Measurements from ENCODE around the gene LARGE2. TPM values are rescaled to one million over a fixed set of nuclear protein-coding genes. Genes with fewer than 3 reads are reported as not detected.

The LARGE2 gene
- total RNA-seq, 1 donor from 2014 or later, result 5.0 TPM

- no peak for ATAC-seq
- TF ChIP-seq CTCF (IDR thresholded peaks at IDR 0.05), result no peak
- intact Hi-C loops (cut with DNase I), result no loop called here
- H3K4me3 ChIP-seq, result no peak overlapping the region
- peaks cover 11% of the 10 kb centered on the region for H3K36me3 ChIP-seq
- H3K9me3 ChIP-seq, result no peaks in the 10 kb centered on the region
- H3K27me3 ChIP-seq (ENCODE audit: low read depth), result peaks cover 17% of the 10 kb centered on the region
- no peak for DNase-seq
- H3K4me1 ChIP-seq, result peaks cover 26% of the 10 kb centered on the region
- H3K27ac ChIP-seq, result no peak overlapping the region
Observed at GRCh38 chr11:45927332-45927683, 4.9 kb downstream of the LARGE2 start.

DNA sequence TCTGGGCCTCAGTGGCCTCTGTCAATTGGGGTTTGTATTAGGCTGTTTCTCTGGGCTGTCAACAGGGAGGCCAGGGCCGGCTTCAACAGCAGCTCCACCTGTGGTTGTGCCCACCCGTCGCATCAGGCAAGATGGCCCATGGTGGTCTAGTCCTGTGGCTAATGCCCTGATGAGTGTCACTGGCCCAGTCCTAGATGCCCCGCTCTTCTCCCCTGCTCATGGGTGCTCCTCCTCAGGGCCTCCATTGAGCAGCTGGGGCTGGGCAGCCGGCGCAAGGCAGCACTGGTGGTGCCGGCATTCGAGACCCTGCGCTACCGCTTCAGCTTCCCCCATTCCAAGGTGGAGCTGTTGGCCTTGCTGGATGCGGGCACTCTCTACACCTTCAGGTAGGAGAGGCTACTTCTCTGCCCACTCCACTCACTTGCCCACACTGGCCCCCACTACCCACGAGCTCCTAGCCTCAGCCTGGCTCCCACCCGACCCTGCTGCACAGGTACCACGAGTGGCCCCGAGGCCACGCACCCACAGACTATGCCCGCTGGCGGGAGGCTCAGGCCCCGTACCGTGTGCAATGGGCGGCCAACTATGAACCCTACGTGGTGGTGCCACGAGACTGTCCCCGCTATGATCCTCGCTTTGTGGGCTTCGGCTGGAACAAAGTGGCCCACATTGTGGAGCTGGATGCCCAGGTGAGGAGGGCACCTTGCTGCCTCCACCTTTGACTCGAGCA is 5.4 kb downstream of the LARGE2 start:
- no peak for TF ChIP-seq CTCF (IDR thresholded peaks at IDR 0.05)
- Histone ChIP-seq H3K27me3 (ENCODE audit: low read depth) (peaks cover 12% of the 10 kb centered on the region), H3K4me1 (peaks cover 23% of the 10 kb centered on the region), H3K36me3 (peaks cover 14% of the 10 kb centered on the region), H3K9me3 (no peaks in the 10 kb centered on the region), H3K4me3 (no peak overlapping the region), H3K27ac (no peak overlapping the region)
- intact Hi-C loops (cut with DNase I), result no loop called here
- DNase-seq (no peak), ATAC-seq (no peak)

DNA sequence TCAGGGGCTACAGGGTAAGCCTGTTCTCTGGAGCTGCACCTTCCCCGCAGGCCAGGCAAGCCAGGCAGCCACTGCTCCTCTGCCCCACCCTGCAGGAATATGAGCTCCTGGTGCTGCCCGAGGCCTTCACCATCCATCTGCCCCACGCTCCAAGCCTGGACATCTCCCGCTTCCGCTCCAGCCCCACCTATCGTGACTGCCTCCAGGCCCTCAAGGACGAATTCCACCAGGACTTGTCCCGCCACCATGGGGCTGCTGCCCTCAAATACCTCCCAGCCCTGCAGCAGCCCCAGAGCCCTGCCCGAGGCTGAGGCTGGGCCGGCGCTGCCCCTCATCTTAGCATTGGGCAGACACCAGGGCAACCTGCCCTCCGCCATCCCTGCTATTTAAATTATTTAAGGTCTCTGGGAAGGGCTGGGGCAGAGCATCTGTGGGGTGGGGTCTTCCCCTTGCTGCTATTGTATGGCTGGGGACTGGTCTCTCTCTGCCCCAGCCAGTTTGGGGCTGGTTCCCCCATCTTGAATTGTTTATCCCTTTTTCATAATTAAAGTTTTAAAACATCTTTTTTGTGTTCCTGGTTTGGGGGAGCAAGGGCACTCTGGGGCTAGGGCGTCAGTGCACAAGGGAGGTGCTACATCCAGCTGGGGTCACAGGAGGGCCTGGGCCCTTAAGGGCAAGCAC is 6.2 kb downstream of the LARGE2 start:
- H3K36me3 ChIP-seq, result peaks cover 22% of the 10 kb centered on the region
- intact Hi-C loops (cut with DNase I), result no loop called here
- DNase-seq, result no peak

DNA sequence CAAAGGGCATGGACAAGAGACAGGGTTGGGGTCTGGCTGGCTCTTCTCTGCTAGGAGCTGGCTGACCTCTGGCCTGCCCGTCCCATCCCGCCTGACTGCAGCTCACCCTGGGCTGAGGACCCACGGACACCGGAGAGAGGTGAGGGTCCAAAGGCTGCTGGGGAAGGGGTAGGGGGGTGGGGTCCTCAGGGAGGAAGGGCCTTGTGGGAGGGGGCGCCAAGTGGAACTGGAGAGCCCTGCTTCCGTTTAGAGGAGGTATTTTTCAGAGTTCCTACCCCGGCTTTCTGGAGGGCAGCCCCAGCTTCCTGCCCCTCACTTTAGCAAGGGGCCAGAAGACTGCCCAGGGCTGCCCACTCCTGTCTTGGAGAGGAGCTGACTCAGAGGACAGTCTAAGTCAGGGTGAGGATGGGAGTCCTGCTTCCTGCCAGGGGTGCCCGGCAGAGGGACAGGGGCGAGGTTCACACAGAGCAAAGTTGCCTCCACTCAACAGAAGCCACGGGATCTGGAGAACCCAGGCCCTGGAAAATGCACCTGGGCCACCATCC is 7.1 kb downstream of the LARGE2 start:
- intact Hi-C loops (cut with DNase I), result no loop called here
- Histone ChIP-seq H3K4me1 (peaks cover 18% of the 10 kb centered on the region), H3K9me3 (no peaks in the 10 kb centered on the region), H3K27me3 (ENCODE audit: low read depth) (peaks cover 5% of the 10 kb centered on the region), H3K4me3 (no peak overlapping the region), H3K36me3 (peaks cover 31% of the 10 kb centered on the region), H3K27ac (peak overlapping the region; percentile 41)
- TF ChIP-seq CTCF (IDR thresholded peaks at IDR 0.05), result no peak
- peak; percentile 18 to 20 for ATAC-seq
- DNase-seq, result no peak

More for the DNA sequence above, 6.2 kb downstream of the LARGE2 start:
- H3K27ac ChIP-seq, result no peak overlapping the region
- H3K4me1 ChIP-seq, result peaks cover 18% of the 10 kb centered on the region
- H3K9me3 ChIP-seq, result no peaks in the 10 kb centered on the region
- ATAC-seq, result no peak
- peaks cover 5% of the 10 kb centered on the region for H3K27me3 ChIP-seq (ENCODE audit: low read depth)
- H3K4me3 ChIP-seq, result no peak overlapping the region
- TF ChIP-seq CTCF (IDR thresholded peaks at IDR 0.05), result no peak

DNA sequence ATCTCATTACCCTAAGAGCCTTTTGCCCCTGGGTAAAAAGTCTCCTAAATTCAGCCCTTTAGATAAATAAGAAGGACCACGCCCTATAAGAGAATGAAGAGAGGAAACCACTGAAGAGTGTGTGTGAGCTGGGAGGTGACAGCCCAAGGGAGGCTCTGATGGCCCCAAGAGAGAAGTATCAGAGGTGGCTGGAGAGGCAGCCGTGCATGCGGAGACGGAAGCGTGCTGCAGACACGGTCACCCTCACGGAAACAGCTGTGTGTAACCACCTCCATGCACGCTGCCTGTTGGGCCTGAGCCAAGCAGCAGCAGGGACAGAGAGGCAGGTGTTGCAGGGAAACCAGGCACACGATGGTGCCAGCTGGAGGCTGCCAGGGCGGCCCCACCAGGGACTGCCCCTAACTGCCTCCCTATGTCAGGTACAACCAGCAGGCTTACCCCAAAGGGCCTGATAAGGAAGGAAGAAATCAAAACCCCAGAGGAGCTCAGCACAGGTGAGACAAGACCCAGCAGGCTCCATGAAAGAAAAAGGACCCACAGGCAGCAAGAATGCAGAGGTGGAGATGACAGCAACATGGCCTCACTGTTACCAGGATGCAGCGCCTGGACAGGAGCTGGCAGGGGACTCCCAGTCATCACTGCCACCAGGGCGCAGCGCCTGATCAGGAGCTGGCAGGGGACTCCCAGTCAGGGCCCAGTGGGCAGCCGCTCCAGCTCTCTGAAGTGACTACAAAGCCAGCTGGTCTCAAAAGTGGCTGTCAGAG is 7.8 kb downstream of the LARGE2 start:
- intact Hi-C loops (cut with DNase I), result no loop called here
- Histone ChIP-seq H3K27ac (peak overlapping the region; percentile 41), H3K9me3 (no peaks in the 10 kb centered on the region), H3K4me1 (peaks cover 18% of the 10 kb centered on the region), H3K4me3 (no peak overlapping the region), H3K36me3 (peaks cover 38% of the 10 kb centered on the region), H3K27me3 (ENCODE audit: low read depth) (peaks cover 5% of the 10 kb centered on the region)
- no peak for TF ChIP-seq CTCF (IDR thresholded peaks at IDR 0.05)
- peak; percentile 45 to 48 for ATAC-seq
- peak; percentile 74 for DNase-seq
